IMR-90 (cell line): ENCODE results near the gene CLPSL2. TPM values are rescaled to one million over a fixed set of nuclear protein-coding genes. Genes with fewer than 3 reads are reported as not detected.
A peak's percentile ranks its signal among the peaks of the same experiment; 100 is the strongest.

ENCODE experiments used
- ATAC-seq: fragments of 200-7000 bp; cut with Tn5 transposase; 2 replicates; pipeline ENCODE4 v1.9.1; 2020; ENCODE audit warnings: low read depth, mild to moderate bottlenecking, moderate library complexity
- BruUV-seq: library from RNA; stranded (reverse); fragments of 400-500 nt; replicated peaks from 2 replicates; lab custom pipeline; 2021; lab: Mats Ljungman, UMichigan
- CTCF ChIA-PET: fragments of 300-600 bp; formaldehyde crosslinking; extraction: SDS; loops from one replicate; lab custom pipeline; 2021; ENCODE audit warnings: antibody characterized with exemption; lab: Yijun Ruan, JAX
- POLR2A ChIA-PET: fragments of 300-600 bp; sonication (Branson Sonifier 250); formaldehyde crosslinking; loops from one replicate; lab custom pipeline; 2022; ENCODE audit warnings: antibody characterized with exemption; ENCODE audit not compliant: unreplicated experiment; lab: Charles Lee
- DNase-seq: peaks from one replicate; pipeline ENCODE4 v3.0.0; 2013
- H2AFZ ChIP-seq: replicated peaks from 2 replicates; pipeline ENCODE3; 2013; ENCODE audit warnings: low read length, mild to moderate bottlenecking; ENCODE audit not compliant: poor library complexity
- H2AK5ac ChIP-seq: 2 replicates; pipeline ENCODE4 v1.6.1; 2013; ENCODE audit warnings: low read depth, low read length, inconsistent platforms
- H2AK9ac ChIP-seq: replicated peaks from 2 replicates; pipeline ENCODE3; 2013; ENCODE audit warnings: mild to moderate bottlenecking, low read depth, low read length, moderate library complexity; ENCODE audit not compliant: poor library complexity
- H2BK120ac ChIP-seq: 2 replicates; pipeline ENCODE4 v1.6.1; 2013; ENCODE audit warnings: low read depth, low read length, inconsistent platforms
- H2BK15ac ChIP-seq: 3 replicates; pipeline ENCODE4 v1.6.1; 2013; ENCODE audit warnings: low read depth, low read length, inconsistent platforms
- H2BK20ac ChIP-seq: 2 replicates; pipeline ENCODE4 v1.6.1; 2013; ENCODE audit warnings: low read depth, mild to moderate bottlenecking, inconsistent platforms, low read length, moderate library complexity
- H2BK5ac ChIP-seq: 2 replicates; pipeline ENCODE4 v1.6.1; 2013; ENCODE audit warnings: mild to moderate bottlenecking, low read depth, low read length, inconsistent platforms; ENCODE audit not compliant: poor library complexity, severe bottlenecking
- H3K14ac ChIP-seq: replicated peaks from 2 replicates; pipeline ENCODE4 v1.6.1; 2013; ENCODE audit warnings: low read depth, low read length, inconsistent platforms
- H3K18ac ChIP-seq: 2 replicates; pipeline ENCODE4 v1.6.1; 2013; ENCODE audit warnings: low read depth, low read length, control low read depth
- H3K23ac ChIP-seq: 2 replicates; pipeline ENCODE4 v1.6.1; 2013; ENCODE audit warnings: low read depth, low read length, inconsistent platforms
- H3K27ac ChIP-seq: 2 replicates; pipeline ENCODE4 v1.5.1; 2013; ENCODE audit warnings: mild to moderate bottlenecking, control low read depth, low read length; ENCODE audit not compliant: insufficient read depth
- H3K27me3 ChIP-seq: 2 replicates; pipeline ENCODE4 v1.6.1; 2013; ENCODE audit warnings: low read length; ENCODE audit not compliant: control insufficient read depth, insufficient read depth
- H3K36me3 ChIP-seq: 2 replicates; pipeline ENCODE4 v1.6.1; 2013; ENCODE audit warnings: low read length, mixed read lengths; ENCODE audit not compliant: control insufficient read depth, insufficient read depth
- H3K4ac ChIP-seq: 2 replicates; pipeline ENCODE4 v1.6.1; 2013; ENCODE audit warnings: low read depth, low read length, inconsistent platforms
- H3K4me1 ChIP-seq: 2 replicates; pipeline ENCODE4 v1.6.1; 2013; ENCODE audit warnings: low read length, mixed read lengths; ENCODE audit not compliant: control insufficient read depth, insufficient read depth
- H3K4me2 ChIP-seq: 2 replicates; pipeline ENCODE4 v1.6.1; 2013; ENCODE audit warnings: low read depth, mild to moderate bottlenecking, control low read depth, low read length, moderate library complexity
- H3K4me3 ChIP-seq: 2 replicates; pipeline ENCODE4 v1.5.1; 2013; ENCODE audit warnings: low read depth, mild to moderate bottlenecking, control low read depth, low read length, moderate library complexity; ENCODE audit not compliant: insufficient read depth
- H3K56ac ChIP-seq: 2 replicates; pipeline ENCODE4 v1.6.1; 2013; ENCODE audit warnings: low read length, inconsistent platforms; ENCODE audit not compliant: insufficient read depth; ENCODE audit errors: extremely low read depth
- H3K79me1 ChIP-seq, 2 experiments: 2 replicates each; pipeline ENCODE4 v1.6.1; 2013; ENCODE audit warnings: low read length in 2 of 2, inconsistent platforms in 1 of 2, low read depth in 1 of 2
- H3K9ac ChIP-seq: 2 replicates; pipeline ENCODE4 v1.6.1; 2013; ENCODE audit warnings: low read depth, low read length, control low read depth
- H3K9me1 ChIP-seq: 2 replicates; pipeline ENCODE4 v1.6.1; 2013; ENCODE audit warnings: low read length, inconsistent platforms; ENCODE audit not compliant: insufficient read depth
- H3K9me3 ChIP-seq: 2 replicates; pipeline ENCODE4 v1.6.1; 2013; ENCODE audit warnings: low read length; ENCODE audit not compliant: control insufficient read depth, insufficient read depth
- H4K20me1 ChIP-seq: 2 replicates; pipeline ENCODE4 v1.6.1; 2013; ENCODE audit warnings: low read length, inconsistent platforms; ENCODE audit not compliant: insufficient read depth
- H4K5ac ChIP-seq: 2 replicates; pipeline ENCODE4 v1.6.1; 2013; ENCODE audit warnings: mild to moderate bottlenecking, low read depth, low read length, control low read depth
- H4K8ac ChIP-seq, 2 experiments: 2 replicates each; pipeline ENCODE4 v1.6.1; 2013; ENCODE audit warnings: low read depth in 2 of 2, low read length in 2 of 2, control low read depth in 1 of 2, inconsistent platforms in 1 of 2
- H4K91ac ChIP-seq: 2 replicates; pipeline ENCODE4 v1.6.1; 2013; ENCODE audit warnings: low read depth, low read length, inconsistent platforms; ENCODE audit not compliant: insufficient read depth
- BHLHE40 ChIP-seq: fragments of 150-350 bp; IDR thresholded peaks from 2 replicates; pipeline ENCODE4 v1.6.1; 2016; ENCODE audit warnings: mild to moderate bottlenecking, low read depth, low read length
- CTCF ChIP-seq: conservative IDR thresholded peaks from 2 replicates; pipeline ENCODE4 v1.5.1; 2012; ENCODE audit warnings: mild to moderate bottlenecking, low read depth, low read length, improper control_type of control experiment
- MAFK ChIP-seq: IDR thresholded peaks from 2 replicates; pipeline ENCODE4 v1.6.1; 2012; ENCODE audit warnings: low read depth, low read length, improper control_type of control experiment
- MXI1 ChIP-seq: IDR thresholded peaks from 2 replicates; pipeline ENCODE4 v1.6.1; 2012; ENCODE audit warnings: low read depth, mild to moderate bottlenecking, low read length, moderate library complexity, borderline replicate concordance
- NFE2L2 ChIP-seq: fragments of 150-350 bp; IDR thresholded peaks from 2 replicates; pipeline ENCODE4 v1.6.1; 2016; ENCODE audit warnings: low read depth, mild to moderate bottlenecking, low read length
- RCOR1 ChIP-seq: IDR thresholded peaks from 2 replicates; pipeline ENCODE4 v1.6.1; 2012; ENCODE audit warnings: mild to moderate bottlenecking, low read length, improper control_type of control experiment; ENCODE audit not compliant: insufficient replicate concordance
- RFX5 ChIP-seq: IDR thresholded peaks from 2 replicates; pipeline ENCODE4 v1.8.0; 2012; ENCODE audit warnings: low read depth, mild to moderate bottlenecking, low read length, moderate library complexity
- SMC3 ChIP-seq: fragments of 150-350 bp; IDR thresholded peaks from 2 replicates; pipeline ENCODE4 v1.6.1; 2016; ENCODE audit warnings: low read depth, mild to moderate bottlenecking, antibody characterized with exemption, low read length, moderate library complexity
- WGBS, 2 experiments: methylation state at CpG; one replicate each; pipeline versions ENCODE4 v1.1.5 to v1.1.7; 2013; ENCODE audit warnings: missing lambda C conversion rate in 2 of 2; ENCODE audit not compliant: insufficient read length in 1 of 2; ENCODE audit errors: extremely low coverage in 2 of 2; 5-methylcytosine and 5-hydroxymethylcytosine counted together
- dilution Hi-C: fragments of 300-500 bp; cut with HindIII; formaldehyde crosslinking; loops from one replicate; pipeline ENCODE4 v1.14.3; 2018; ENCODE audit warnings: low sequenced_read_pairs; ENCODE audit not compliant: unreplicated experiment
- in situ Hi-C: fragments of 300-500 bp; cut with MboI; formaldehyde crosslinking; loops from 3 replicates; pipeline ENCODE4 v1.14.3; 2019; ENCODE audit warnings: low sequenced_read_pairs, inconsistent platforms, mixed read lengths
- intact Hi-C: fragments of 100-400 bp; cut with micrococcal nuclease; formaldehyde crosslinking; loops from 2 replicates; pipeline ENCODE4 v1.10.0; 2022
- polyA plus RNA-seq, 3 experiments: library from polyadenylated mRNA; depleted of rRNA; stranded (reverse); fragments of >200 nt; gene quantifications; 2 replicates each; pipeline ENCODE4 v1.2.3, GENCODE V29; 2012; ENCODE audit warnings: low replicate concordance in 1 of 3
- total RNA-seq: library from RNA; depleted of rRNA; stranded (reverse); fragments of >200 nt; gene quantifications from 2 replicates; pipeline ENCODE4 v1.2.3, GENCODE V29; 2012
- TF ChIP-seq, protein P1 (sequence below): fragments of 150-350 bp; IDR thresholded peaks from 2 replicates; pipeline ENCODE4 v1.6.1; 2017; ENCODE audit warnings: mild to moderate bottlenecking, antibody characterized with exemption, low read length, low read depth

CLPSL2 gene
- total and polyA plus RNA-seq, 2 of the 4 experiments (the other 2 are of a cell fraction), result not detected

GRCh38 chr6:35730745-35731413, 45.5 kb upstream of the CLPSL2 start:
- no peak overlapping the region for H3K56ac ChIP-seq
- peak overlapping the region; percentile 59; the same call in 1 of the 3 replicates for H2BK15ac ChIP-seq
- H3K27me3 ChIP-seq, result no peaks in the 10 kb centered on the region
- no peak overlapping the region for H2AK9ac ChIP-seq
- H2AFZ ChIP-seq, result peak overlapping the region; percentile 94
- no TSS peak for BruUV-seq
- TF ChIP-seq CTCF (no peak), RFX5 (no peak), BHLHE40 (no peak), MAFK (no peak), SMC3 (no peak), RCOR1 (no peak), MXI1 (no peak), NFE2L2 (no peak)
- TF ChIP-seq, protein P1, sequence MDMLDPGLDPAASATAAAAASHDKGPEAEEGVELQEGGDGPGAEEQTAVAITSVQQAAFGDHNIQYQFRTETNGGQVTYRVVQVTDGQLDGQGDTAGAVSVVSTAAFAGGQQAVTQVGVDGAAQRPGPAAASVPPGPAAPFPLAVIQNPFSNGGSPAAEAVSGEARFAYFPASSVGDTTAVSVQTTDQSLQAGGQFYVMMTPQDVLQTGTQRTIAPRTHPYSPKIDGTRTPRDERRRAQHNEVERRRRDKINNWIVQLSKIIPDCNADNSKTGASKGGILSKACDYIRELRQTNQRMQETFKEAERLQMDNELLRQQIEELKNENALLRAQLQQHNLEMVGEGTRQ, result no peak
- H2BK120ac ChIP-seq, result peak overlapping the region; percentile 44
- H3K79me1 ChIP-seq, result no peaks in the 10 kb centered on the region
- H3K9me1 ChIP-seq, result peaks cover 12% of the 10 kb centered on the region
- H3K4me1 ChIP-seq, result peaks cover 15% of the 10 kb centered on the region
- POLR2A ChIA-PET, result no interaction called here
- no peak overlapping the region for H3K18ac ChIP-seq
- no peak for ATAC-seq
- no peak overlapping the region for H4K91ac ChIP-seq
- H4K20me1 ChIP-seq, result no peaks in the 10 kb centered on the region
- no peak overlapping the region for H3K4ac ChIP-seq
- H2BK5ac ChIP-seq, result no peak overlapping the region
- no peak overlapping the region for H3K23ac ChIP-seq
- no peak for DNase-seq
- peak overlapping the region; percentile 22; the same call in 1 of the 2 replicates for H3K4me3 ChIP-seq
- peak overlapping the region; percentile 21; the same call in 1 of the 2 replicates for H4K5ac ChIP-seq
- H3K9me3 ChIP-seq, result no peaks in the 10 kb centered on the region
- H2AK5ac ChIP-seq, result peak overlapping the region; percentile 5; the same call in 1 of the 2 replicates
- CTCF ChIA-PET, result no interaction called here
- in situ Hi-C loops (loop anchor here (25.0 kb wide), 1 partner anchor 419 kb away; no protein-coding TSS in a partner anchor), intact Hi-C loops (no loop called here), dilution Hi-C loops (no loop called here)
- 0 out of 2 replicates have a peak overlapping the region, but pooled peaks have one; percentile 7 for H2BK20ac ChIP-seq
- H3K9ac ChIP-seq, result no peak overlapping the region
- H4K8ac ChIP-seq, result peak overlapping the region in 1 of 2 experiments; percentile 43; a peak in 1 of 4 replicates
- H3K36me3 ChIP-seq, result no peaks in the 10 kb centered on the region
- H3K14ac ChIP-seq, result no peak overlapping the region
- WGBS, 2 experiments, result 13% methylated on average over 4 of the region's 15 CpGs; no CpG with 5 or more reads in 1 of the 2 experiments
- H3K4me2 ChIP-seq, result peak overlapping the region; percentile 68
- H3K27ac ChIP-seq, result peak overlapping the region; percentile 26; the same call in 1 of the 2 replicates
